Inferior parietal cortex (tissue), 1 donor: ENCODE measurements around the gene NXPH4.

Source experiments
- DNase-seq: peaks from one replicate; pipeline ENCODE4 v3.0.0-alpha.2; 2016; ENCODE audit errors: extremely low spot score

Gene NXPH4

DNA sequence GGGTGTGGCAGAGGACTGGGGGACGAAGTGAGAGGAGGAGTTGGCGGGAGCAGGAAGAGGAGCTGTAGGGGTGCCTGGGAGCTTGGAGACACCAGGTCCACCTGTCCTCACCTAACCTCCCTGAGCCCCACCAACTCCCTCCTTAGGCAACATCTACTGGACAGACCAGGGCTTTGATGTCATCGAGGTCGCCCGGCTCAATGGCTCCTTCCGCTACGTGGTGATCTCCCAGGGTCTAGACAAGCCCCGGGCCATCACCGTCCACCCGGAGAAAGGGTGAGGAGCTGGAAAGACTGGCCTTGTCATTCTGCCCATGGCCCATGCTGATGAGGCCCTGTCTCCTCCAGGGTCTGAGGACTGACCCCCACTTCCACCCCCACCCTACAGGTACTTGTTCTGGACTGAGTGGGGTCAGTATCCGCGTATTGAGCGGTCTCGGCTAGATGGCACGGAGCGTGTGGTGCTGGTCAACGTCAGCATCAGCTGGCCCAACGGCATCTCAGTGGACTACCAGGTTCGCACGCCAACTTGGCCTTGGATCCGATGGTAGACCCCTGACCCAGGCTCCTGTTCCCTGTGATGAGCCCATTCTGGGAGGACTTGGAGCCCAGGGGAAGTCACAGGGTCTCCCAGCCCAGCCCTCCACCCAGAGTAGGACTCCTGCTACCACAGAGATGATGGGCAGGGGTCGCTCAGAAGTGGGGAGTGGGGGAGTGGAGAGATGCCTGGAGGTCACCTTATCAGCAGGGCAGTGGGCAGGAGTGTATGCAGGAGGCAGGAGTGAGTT, 32.5 kb upstream of the NXPH4 start:
- DNase-seq: no peak

DNA sequence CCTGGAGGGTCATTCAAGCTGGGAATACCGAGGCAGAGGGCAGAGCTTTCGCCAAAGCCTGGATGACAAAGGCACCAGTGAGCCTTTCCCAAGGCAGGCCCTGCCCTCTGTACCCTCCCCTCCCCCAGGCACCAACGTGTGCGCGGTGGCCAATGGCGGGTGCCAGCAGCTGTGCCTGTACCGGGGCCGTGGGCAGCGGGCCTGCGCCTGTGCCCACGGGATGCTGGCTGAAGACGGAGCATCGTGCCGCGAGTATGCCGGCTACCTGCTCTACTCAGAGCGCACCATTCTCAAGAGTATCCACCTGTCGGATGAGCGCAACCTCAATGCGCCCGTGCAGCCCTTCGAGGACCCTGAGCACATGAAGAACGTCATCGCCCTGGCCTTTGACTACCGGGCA, 31.2 kb upstream of the NXPH4 start:
- no peak for DNase-seq

DNA sequence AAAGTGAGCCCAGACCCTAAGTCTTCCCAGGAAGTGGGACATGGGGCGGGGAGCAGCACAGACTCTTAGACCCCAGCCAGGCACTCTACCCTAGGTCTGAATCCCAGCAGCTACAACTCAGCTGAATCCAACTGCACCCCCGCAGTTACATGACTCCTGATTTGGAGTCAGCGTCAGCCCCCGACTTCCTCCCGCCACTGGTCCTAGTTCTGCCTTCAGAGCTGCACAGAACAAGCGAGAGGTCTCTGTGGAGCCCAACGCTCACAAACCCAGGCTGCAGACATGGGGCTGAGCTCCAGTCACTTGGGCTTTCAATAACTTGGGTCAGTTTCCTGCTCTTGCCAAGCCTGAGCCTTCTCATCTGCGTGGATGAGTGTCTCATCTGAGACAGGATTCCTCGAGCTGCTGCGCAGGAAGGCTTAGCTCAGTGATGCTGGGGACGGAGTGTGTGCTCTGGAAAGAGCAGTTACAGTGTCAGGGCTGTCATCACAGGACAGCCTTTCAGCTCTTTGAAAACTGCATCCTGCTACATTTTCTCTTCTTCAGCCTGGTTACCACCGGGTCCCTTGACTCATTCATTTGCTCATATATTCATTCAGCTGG, 30.6 kb upstream of the NXPH4 start:
- DNase-seq: no peak

DNA sequence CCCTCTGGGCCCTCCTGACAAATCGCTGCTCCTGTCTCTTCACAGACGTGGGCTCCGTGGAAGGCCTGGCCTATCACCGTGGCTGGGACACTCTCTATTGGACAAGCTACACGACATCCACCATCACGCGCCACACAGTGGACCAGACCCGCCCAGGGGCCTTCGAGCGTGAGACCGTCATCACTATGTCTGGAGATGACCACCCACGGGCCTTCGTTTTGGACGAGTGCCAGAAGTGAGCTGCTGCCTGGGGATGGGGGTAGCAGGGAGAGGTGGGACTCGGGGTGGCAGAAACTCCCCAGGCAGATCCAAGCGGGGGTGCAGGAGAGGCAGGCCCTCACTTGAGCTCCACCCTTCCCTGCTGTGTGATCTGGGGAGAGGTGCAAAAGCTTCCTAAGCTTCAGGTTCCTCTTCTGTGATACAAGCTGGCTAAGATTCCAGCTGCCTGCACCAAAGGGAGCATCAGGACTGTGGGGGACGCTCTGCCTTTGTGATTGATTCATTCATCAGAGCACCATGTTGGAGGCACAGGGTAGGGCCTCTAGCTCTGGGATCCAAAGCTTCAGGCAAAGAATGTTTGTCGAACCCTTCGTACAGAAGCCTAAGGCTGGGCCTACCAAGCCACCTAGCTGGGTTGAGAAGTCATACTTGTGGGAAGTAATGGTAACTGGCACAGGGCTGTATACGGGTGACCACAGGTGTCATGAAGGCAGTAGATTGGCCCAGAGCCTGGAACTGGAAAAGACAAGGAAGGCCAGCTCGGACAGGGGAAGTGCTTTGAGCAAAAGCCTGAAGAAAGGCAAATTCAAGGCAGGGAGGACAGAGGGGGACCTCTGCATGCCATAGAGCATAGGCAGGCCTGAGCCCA, 29.1 kb upstream of the NXPH4 start:
- DNase-seq: no peak

DNA sequence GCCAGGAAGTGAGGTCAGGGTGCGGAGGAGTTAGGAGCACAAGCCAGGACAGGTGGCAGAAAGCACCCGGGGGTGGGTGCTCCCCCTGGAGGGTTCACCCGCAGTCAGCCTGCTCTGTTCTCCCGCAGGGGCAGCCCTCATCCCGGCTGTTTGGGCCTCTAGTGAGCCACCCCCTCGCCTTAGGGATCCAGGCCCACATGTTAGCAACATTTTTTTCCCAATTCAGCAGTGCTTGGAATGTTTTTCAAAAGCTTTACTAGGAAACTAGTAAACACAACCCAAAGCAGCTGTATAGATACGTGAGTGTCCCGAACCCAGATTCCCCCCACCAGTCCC, 28.5 kb upstream of the NXPH4 start:
- no peak for DNase-seq

DNA sequence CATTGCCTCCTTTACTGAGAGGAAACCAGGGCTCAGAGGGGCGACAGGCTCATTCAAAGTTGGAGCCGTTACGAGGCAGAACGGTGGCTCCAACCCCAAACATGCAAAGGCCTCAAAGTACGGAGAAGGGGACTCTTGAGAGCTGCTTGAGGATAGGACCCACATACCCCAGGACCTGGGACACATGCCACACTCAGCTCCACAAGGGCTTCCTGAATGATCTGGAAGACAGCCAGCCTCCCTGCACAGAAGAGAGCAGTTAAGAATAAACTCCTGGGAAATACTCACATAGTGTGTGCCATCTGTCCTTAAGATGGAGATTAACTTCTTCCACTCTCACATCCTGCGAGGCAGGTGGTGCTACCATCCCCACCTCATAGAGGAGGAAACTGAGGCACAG, 26.6 kb upstream of the NXPH4 start:
- DNase-seq: peak; percentile 62

DNA sequence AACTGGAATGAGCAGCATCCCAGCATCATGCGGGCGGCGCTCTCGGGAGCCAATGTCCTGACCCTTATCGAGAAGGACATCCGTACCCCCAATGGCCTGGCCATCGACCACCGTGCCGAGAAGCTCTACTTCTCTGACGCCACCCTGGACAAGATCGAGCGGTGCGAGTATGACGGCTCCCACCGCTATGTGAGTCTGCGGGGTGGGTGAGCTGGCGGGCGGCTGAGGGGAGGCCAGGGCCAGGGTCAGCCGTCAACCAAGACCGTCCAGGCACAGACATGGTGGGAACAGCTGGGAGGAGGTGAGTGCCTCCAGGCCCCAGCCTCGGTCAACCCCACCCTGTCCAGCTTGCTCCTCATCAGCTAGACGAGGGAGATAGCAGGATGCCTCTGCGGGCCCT, 25.8 kb upstream of the NXPH4 start:
- DNase-seq: no peak

DNA sequence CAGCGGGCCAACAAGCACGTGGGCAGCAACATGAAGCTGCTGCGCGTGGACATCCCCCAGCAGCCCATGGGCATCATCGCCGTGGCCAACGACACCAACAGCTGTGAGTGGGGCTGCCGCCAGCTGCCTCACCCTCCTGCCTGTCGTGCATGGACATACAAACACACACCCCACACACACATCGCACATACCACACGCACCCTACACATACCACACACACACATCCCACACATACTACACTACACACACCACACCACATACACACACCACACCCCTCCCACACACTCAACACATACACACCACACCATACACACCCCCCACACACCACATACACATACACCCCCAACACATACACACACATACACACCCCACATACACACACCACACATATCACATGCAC, 25.2 kb upstream of the NXPH4 start:
- no peak for DNase-seq

DNA sequence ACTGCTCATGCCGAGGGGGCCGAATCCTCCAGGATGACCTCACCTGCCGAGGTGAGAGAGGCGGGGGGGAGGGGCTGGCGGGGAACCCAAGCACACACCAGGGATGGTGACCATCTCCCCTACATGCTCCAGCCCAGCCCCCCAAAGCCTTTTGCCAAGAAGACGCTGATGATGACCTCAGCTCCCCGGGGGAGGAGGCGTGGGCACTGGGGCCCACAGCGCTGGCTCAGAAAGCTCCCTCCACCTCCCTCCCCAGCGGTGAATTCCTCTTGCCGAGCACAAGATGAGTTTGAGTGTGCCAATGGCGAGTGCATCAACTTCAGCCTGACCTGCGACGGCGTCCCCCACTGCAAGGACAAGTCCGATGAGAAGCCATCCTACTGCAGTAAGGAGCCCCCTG, 23.7 kb upstream of the NXPH4 start:
- DNase-seq: no peak

DNA sequence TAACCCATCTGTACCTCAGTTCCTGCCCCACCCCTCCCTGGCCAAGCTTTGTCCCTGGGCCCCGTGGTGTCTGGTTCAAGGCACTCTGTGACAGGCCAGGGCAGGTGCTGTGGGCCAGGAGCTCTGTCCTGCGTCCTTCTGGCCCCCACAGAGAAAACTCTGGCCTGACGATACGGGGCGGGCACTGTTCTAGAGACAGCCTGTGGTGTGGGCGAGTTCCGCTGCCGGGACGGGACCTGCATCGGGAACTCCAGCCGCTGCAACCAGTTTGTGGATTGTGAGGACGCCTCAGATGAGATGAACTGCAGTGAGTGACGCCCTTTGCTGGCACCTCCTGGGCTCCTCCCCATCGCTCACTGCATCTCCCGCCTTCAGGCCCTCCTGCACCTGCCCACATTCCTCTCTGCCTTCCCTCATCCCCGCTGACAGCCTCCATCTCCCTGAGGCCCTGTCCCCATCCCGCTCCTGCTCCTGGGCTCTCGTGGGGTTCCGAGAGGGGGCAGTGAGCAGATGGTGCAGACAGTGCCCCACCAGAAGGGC, 22.8 kb upstream of the NXPH4 start:
- DNase-seq: no peak

DNA sequence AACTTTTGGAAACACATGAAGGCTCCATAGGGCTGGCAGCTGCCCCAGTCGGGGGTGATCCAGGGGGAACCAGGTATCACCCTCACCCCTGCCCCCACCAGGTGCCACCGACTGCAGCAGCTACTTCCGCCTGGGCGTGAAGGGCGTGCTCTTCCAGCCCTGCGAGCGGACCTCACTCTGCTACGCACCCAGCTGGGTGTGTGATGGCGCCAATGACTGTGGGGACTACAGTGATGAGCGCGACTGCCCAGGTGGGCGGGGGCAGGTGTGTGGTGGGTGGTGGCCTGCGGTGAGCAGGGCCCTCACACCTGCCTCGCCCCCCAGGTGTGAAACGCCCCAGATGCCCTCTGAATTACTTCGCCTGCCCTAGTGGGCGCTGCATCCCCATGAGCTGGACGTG, 22.3 kb upstream of the NXPH4 start:
- DNase-seq: no peak

DNA sequence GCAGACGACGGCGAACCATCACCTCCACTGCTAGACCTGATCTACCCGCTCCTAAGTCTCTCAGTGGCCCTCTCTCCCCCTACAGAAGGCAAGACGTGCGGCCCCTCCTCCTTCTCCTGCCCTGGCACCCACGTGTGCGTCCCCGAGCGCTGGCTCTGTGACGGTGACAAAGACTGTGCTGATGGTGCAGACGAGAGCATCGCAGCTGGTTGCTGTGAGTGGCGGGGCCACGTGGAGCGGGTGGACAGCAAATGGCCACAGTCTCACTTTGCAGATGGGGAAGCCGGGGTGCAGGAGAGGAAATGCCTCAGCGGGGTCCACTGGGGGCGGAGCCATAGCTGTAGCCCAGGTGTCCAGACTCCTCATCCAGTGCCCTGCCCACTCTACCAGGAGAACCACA, 21.4 kb upstream of the NXPH4 start:
- DNase-seq: no peak

DNA sequence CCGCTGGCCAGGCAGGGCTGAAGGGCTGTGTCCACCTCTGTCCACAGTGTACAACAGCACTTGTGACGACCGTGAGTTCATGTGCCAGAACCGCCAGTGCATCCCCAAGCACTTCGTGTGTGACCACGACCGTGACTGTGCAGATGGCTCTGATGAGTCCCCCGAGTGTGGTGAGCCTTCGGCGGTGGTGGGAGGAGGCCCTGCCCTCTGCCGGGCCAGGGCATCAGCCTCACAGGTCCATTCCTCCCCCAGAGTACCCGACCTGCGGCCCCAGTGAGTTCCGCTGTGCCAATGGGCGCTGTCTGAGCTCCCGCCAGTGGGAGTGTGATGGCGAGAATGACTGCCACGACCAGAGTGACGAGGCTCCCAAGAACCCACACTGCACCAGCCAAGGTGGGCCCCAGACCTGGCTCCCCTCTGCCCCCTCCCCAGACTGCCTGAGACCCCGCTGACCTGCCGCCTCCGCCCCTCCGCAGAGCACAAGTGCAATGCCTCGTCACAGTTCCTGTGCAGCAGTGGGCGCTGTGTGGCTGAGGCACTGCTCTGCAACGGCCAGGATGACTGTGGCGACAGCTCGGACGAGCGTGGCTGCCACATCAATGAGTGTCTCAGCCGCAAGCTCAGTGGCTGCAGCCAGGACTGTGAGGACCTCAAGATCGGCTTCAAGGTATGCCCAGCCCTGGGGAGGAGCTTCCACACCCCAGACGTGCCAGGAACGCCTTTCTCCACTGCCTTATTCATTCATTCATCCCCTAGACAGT, 20.8 kb upstream of the NXPH4 start:
- no peak for DNase-seq

DNA sequence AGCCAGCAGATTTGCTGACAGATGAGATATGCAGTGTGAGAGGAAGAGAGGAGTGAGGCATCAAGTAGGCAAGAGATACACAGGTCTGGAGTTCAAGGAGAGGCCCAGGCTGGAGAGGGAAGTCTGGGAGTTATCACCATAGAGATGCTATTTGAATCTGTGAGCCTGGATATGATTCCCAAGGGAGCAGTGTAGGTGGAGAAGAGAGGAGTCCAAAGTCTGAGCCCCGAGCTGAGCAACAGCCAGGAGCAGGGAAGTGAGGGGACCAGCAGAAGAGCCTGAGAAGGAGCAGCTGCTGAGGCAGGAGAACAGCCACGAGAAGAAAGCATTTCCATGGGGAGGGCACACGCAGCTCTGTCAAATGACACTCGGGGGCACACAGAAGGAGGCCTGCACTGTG, 20.2 kb upstream of the NXPH4 start:
- no peak for DNase-seq

DNA sequence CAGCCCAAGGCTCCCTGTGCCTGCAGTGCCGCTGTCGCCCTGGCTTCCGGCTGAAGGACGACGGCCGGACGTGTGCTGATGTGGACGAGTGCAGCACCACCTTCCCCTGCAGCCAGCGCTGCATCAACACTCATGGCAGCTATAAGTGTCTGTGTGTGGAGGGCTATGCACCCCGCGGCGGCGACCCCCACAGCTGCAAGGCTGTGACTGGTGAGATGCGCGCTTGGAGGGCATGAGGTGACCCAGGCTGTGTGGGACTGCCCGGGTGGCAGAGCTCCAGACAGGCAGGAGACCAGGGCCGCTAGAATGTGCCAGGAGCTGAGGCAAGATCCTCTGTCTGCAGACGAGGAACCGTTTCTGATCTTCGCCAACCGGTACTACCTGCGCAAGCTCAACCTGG, 19.6 kb upstream of the NXPH4 start:
- no peak for DNase-seq

DNA sequence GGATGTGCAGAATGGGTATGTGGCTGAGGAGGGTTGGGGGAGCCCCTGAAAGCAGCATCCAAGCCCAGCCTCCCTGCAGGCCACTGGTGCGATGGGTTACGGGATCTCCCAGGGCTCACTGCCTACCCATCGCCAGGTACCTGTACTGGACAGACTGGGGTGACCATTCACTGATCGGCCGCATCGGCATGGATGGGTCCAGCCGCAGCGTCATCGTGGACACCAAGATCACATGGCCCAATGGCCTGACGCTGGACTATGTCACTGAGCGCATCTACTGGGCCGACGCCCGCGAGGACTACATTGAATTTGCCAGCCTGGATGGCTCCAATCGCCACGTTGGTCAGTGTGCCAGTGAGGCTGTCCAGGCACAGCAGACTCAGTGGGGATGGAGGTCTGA, 18.3 kb upstream of the NXPH4 start:
- no peak for DNase-seq

DNA sequence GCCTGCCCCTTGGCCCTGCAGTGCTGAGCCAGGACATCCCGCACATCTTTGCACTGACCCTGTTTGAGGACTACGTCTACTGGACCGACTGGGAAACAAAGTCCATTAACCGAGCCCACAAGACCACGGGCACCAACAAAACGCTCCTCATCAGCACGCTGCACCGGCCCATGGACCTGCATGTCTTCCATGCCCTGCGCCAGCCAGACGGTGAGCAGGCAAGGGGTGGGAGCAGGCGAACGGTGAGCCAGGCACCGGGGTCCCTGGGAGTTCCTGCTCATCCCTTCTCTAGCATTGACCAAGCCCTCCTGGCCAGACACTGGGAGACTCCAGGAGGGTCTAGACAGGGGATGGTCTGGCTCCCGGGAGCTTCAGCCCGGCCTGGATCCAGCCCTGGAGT, 17.4 kb upstream of the NXPH4 start:
- no peak for DNase-seq

DNA sequence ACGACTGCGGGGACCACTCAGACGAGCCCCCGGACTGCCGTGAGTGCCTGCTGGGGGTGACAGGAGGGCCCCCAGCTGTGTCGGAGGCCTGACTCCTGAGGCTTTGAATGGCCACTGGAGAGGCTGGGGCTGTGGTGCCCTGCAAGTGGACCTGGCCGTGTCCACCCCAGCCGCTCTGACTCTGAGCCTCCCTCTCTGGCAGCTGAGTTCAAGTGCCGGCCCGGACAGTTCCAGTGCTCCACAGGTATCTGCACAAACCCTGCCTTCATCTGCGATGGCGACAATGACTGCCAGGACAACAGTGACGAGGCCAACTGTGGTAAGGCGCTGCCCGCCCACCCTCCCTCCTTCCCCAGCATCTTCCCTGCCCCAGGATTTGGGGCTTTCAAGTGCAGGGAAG, 16.1 kb upstream of the NXPH4 start:
- no peak for DNase-seq

DNA sequence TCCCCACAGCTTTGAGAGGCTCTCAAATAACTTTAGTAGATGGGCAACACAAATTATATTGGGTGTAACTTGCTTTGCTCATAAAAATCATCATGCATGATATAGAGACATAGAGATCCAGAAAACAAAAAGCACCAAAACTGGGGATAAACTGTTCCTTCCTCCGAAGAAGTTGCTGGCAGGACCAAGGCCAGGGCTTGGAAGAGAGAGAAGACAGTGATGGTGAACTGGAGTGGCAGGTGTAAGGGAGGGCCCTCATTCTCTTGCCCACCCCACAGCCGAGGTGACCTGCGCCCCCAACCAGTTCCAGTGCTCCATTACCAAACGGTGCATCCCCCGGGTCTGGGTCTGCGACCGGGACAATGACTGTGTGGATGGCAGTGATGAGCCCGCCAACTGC, 15.4 kb upstream of the NXPH4 start:
- DNase-seq: no peak

DNA sequence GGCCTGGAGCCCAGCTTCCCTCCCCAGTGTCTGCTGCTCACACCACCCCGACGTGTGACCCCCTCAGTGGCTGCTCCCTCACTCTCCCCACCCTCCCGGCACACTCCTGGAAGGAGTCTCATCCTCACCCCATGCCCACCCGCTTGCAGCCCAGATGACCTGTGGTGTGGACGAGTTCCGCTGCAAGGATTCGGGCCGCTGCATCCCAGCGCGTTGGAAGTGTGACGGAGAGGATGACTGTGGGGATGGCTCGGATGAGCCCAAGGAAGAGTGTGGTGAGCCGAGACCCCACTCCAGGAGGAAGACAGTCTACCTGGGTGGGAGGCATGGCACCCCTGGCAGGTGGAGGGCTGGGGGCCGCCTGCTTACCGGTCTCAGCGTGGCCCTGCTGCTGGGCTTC, 15.0 kb upstream of the NXPH4 start:
- no peak for DNase-seq

DNA sequence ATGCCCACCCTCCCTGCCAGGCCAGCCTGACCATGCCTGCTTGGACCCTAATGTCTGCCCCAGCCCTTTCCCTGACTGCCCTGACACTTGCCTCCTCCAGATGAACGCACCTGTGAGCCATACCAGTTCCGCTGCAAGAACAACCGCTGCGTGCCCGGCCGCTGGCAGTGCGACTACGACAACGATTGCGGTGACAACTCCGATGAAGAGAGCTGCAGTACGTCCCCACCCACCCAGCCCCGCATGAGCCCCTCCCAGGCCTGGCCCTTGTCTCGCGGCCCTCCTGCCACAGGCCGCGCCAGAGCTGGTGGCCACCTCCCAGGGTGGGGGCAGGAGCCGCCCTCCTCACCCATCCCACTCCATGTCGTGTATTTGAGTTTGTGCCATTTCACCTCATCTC, 14.3 kb upstream of the NXPH4 start:
- no peak for DNase-seq

DNA sequence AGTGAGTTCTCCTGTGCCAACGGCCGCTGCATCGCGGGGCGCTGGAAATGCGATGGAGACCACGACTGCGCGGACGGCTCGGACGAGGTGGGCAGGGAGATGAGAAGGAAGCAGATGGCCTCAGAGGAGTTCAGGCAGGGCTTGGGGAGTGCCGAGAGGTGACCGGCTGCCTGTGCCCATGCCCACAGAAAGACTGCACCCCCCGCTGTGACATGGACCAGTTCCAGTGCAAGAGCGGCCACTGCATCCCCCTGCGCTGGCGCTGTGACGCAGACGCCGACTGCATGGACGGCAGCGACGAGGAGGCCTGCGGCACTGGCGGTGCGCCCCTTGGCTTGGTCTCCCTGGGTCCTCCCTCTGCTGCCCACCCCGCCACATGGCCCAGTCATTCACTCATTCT, 13.4 kb upstream of the NXPH4 start:
- no peak for DNase-seq
